GM23338 (cell line): ENCODE data around the gene NFIA.

Source experiments
- CTCF ChIP-seq, 2 experiments: fragments of 200-600 bp in 1 of 2; sonication (generic) in 1 of 2; conservative IDR thresholded peaks; 2 replicates each; pipeline versions ENCODE4 v1.5.1 to v1.6.1; 2016 to 2017; ENCODE audit warnings: antibody characterized with exemption in 2 of 2, low read depth in 2 of 2, mild to moderate bottlenecking in 2 of 2, moderate library complexity in 1 of 2
- ETS1 ChIP-seq: IDR thresholded peaks from 2 replicates; pipeline ENCODE4 v1.6.1; 2016; ENCODE audit warnings: antibody characterized with exemption
- POLR2AphosphoS5 ChIP-seq: IDR thresholded peaks from 2 replicates; pipeline ENCODE4 v1.6.1; 2016; ENCODE audit warnings: antibody characterized with exemption, low read depth
- STAT1 ChIP-seq: IDR thresholded peaks from one replicate; pipeline ENCODE4 v1.6.1; 2016; ENCODE audit warnings: antibody characterized with exemption; ENCODE audit not compliant: unreplicated experiment

GRCh38 chr1:61434276-61434675 lies 351.9 kb downstream of the NFIA start:
- TF ChIP-seq CTCF (conservative IDR thresholded peaks at IDR 0.05; ENCODE audit: low read depth in 2 of 2): no peak
- no peak for TF ChIP-seq POLR2AphosphoS5
- no peak for TF ChIP-seq STAT1
- TF ChIP-seq ETS1: no peak
